Mammary epithelial cell (primary cell): Measurements from ENCODE around the gene PKD2L2.

Source experiments
- EZH2 ChIP-seq: IDR thresholded peaks from 2 replicates; pipeline ENCODE4 v1.6.1; 2012; ENCODE audit warnings: low read length, inconsistent platforms, borderline replicate concordance
- TF ChIP-seq, protein P1 (sequence below), 2 donors: IDR thresholded peaks in 1 of 2; conservative IDR thresholded peaks in 1 of 2; 2 replicates each; pipeline ENCODE4 v1.5.1; 2011 to 2012; ENCODE audit warnings: inconsistent platforms in 2 of 2, low read length in 2 of 2, mild to moderate bottlenecking in 2 of 2, control low read depth in 1 of 2, low read depth in 1 of 2; ENCODE audit not compliant: insufficient read depth in 1 of 2; ENCODE audit errors: extremely low read depth in 1 of 2

DNA sequence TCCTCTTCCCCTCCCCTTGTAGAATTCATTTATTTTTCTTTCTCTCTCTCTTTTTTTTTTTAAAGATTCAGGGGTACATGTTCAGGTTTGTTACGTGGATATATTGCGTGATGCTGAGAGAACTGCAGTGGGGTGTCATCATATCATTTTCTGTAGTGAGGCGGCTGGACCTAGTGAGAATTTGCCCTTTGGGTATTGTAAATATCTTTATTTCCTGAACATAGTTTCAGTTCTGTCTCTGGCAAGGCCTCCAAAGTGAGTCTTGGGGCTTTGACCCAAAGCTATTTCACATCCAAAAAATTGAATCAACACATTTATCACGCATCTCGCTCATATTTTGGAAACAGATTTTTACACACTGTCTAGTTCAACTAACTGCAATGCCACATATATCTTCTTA, 47.0 kb upstream of the PKD2L2 start:
- TF ChIP-seq, protein P1, sequence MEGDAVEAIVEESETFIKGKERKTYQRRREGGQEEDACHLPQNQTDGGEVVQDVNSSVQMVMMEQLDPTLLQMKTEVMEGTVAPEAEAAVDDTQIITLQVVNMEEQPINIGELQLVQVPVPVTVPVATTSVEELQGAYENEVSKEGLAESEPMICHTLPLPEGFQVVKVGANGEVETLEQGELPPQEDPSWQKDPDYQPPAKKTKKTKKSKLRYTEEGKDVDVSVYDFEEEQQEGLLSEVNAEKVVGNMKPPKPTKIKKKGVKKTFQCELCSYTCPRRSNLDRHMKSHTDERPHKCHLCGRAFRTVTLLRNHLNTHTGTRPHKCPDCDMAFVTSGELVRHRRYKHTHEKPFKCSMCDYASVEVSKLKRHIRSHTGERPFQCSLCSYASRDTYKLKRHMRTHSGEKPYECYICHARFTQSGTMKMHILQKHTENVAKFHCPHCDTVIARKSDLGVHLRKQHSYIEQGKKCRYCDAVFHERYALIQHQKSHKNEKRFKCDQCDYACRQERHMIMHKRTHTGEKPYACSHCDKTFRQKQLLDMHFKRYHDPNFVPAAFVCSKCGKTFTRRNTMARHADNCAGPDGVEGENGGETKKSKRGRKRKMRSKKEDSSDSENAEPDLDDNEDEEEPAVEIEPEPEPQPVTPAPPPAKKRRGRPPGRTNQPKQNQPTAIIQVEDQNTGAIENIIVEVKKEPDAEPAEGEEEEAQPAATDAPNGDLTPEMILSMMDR (conservative IDR thresholded peaks at IDR 0.05 in 1 of 2, IDR thresholded peaks at IDR 0.05 in 1 of 2; ENCODE audit: extremely low read depth in 1 of 2, insufficient read depth in 1 of 2, low read depth in 1 of 2, low read length in 2 of 2): no peak
- TF ChIP-seq EZH2: no peak
